CD4-positive, alpha-beta T cell treated with Interleukin-1 beta for 1 hour (primary cell): Measurements from ENCODE around the gene NDUFS2.

Source experiments
- DNase-seq, 2 donors: peaks; one replicate each; pipeline ENCODE4 v3.0.0-alpha.2; 2020 to 2022

Gene NDUFS2

GRCh38 chr1:161172776-161173376, 29.3 kb upstream of the NDUFS2 start:
- DNase-seq, result no peak

- DNase-seq, result no peak
Observed at GRCh38 chr1:161173711-161174110, 28.5 kb upstream of the NDUFS2 start.

- DNase-seq, result no peak
Observed at GRCh38 chr1:161174911-161175310, 27.3 kb upstream of the NDUFS2 start.

DNA sequence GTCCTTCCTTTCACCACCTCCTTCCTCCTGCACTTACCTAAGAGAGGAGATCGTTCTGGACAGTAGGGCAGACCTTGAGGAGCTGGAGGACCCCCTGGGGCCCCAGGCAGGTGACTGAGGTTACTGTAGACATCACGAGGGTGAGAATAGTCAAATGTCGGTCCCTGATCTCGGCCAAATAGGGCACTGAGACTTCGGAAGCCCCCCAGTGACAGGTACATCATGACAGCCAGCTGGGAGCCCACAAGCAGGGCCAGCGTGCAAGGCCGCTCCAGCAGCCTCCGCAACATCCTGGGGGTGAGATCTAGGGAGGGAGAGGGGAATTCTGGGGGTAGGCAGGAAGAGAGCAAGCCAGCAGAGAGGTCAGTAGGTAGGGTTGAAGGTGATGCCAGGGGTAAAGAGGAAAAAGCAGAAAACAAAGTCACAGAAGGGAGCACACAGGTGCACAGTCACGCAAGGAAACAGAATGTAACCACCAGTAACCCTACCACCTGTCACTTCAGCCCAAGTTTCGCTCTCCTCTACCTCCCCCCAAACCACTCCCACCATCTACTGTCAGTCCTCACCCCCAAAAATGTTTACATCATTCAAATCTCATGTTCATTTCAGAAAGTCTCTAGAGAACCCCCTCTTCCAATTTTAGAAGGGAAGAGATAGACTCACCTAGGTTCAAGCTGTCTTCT, 26.3 kb upstream of the NDUFS2 start:
- no peak for DNase-seq

DNA sequence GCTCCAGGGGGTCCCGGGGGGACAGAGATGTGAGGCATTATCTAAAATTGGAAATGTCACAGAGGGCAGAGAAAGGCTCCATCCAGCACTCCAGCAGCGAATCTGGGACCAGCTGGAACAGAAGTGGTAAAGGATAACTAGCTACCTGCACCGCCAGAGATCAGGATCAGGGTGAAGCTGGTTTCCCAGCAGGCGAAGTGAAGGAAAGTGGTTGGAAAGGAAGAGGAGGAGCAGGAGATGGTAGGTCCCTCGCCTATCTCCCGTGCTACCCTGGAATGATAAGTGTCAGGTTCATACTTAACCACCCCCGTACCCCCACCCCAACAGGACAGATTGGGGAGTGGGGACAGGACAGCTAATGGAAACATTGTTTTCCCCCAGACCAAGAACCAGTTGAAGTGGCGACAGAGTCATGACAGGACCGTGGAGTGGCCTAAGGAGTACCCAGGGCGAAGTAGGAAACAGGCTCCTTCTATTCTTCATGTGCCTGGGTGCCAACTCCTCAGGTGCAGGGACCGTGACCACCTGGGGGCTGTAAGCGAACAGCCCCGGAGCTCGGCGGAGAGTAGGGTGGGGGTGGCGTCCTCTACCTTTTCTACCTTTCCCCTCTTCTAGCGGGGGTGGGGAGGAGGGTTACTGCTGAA, 25.6 kb upstream of the NDUFS2 start:
- DNase-seq, result no peak

DNA sequence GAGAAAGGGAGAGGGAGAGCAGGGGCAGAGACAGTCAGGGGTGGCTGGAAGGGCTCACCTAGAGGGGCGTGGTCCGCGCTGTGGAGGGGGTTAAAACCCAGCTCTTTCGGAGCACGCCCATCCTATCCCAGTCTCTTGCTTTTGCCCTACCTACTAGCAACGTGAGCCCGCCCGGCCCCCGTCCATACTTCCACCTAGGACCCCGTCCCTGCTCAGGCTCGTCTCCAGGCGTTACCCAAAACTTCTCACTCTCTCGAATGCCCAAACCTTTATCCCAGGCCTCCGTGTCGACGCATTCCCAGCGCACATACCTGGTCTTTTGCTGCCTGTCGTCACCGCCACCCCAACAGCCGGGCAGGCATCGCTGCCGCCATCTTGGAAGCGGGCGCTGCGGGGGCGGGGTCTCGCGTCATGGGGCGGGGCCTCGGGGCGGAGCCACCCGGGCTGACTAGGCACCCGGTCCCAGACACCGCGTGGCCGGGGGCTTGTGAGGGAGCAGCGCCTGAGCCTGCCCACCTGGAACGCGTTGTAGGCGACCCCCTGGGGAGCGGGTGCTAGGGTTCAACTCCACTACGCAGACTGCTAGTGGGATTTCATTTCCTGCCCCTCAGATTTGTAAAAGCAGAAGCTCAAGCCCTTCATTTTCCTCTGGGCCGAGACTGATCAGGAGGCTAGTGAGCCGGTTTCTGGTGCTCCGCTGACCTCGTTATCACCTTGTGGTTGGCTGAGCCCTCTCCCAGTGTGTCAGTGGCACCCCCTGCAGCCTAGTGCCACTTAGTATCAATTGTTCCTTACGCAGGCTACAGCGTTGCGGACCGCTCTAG, 24.8 kb upstream of the NDUFS2 start, which contains the start of gene B4GALT3:
TSS of gene B4GALT3 (minus strand) at position 396 of the 824 bp plus-strand sequence. CDS start 1,447 bp downstream, outside the sequence.
- DNase-seq, result peak; percentile 90 to 93

DNA sequence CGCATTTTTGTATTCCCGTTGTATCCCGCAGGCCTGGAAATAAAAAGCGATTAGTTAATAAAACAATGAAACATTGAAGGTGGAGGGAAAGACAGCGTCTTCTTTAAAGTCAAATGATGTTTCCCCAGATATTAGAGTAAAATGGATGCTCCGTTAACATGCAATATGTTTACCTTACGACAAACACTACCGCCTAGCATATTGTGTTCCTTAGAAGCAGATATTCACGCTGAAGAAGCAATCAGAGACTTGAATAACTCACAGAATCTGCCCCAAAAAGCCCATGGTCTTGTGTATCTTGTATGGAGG, 24.3 kb upstream of the NDUFS2 start:
- no peak for DNase-seq

DNA sequence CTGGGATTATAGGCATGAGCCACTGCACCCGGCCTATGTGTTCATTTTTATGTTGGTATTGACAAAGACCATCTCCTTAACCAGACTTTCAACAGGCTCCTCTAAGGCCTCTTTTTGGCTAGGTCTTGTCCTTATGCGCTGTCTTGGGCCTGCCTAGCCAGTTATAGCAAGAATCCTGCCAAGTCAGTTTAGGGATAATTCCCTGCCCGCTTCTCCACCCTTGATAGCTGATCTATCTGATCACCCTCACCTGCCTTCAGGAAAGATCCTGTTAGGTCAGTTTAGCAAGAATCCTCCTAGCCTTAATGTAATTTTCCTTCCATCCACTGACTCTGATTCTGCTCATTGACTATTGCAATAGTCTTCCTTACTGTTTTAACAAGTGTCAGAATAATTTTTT, 22.5 kb upstream of the NDUFS2 start:
- no peak for DNase-seq

DNA sequence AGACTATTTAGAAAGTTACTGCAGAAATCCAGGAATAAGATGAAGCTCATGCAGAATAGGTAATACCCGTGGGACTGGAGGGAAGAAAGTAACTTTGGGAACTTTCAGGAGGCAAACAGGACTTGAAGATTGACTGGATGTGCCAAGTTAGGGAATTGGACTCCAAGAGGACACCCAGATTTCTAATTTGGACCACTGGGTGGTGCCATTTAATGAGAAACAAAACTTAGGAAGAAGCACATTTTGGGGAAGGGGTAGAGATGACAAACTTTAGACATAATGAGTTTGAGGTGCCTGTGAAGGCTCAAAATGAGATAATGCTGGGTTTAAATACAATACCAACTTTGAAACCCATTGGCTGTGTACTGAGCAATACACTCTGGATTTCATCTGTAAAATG, 21.5 kb upstream of the NDUFS2 start:
- no peak for DNase-seq

GRCh38 chr1:161182214-161182613, 20.0 kb upstream of the NDUFS2 start:
- peak; percentile 68 to 74 for DNase-seq

DNA sequence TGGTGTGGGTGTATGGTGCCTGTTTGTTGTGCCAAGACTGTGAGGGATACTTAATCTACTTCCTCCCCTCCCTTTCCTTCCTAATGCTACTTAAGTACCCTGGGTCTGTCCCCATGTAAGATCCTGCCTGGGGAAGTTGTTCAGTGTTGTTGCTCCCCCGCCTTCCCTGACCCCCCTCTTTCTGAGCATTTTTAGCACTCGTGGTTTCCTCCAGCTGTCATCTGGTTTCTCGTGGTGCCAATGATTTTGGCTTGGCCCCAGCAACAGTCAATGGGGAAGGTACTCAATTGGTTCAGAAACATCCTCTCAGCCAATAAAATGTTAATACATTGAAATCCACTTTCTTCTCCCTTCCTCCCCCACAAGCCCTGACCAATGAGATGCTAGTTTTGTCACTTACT, 16.9 kb upstream of the NDUFS2 start:
- DNase-seq, result peak; percentile 87 to 91

DNA sequence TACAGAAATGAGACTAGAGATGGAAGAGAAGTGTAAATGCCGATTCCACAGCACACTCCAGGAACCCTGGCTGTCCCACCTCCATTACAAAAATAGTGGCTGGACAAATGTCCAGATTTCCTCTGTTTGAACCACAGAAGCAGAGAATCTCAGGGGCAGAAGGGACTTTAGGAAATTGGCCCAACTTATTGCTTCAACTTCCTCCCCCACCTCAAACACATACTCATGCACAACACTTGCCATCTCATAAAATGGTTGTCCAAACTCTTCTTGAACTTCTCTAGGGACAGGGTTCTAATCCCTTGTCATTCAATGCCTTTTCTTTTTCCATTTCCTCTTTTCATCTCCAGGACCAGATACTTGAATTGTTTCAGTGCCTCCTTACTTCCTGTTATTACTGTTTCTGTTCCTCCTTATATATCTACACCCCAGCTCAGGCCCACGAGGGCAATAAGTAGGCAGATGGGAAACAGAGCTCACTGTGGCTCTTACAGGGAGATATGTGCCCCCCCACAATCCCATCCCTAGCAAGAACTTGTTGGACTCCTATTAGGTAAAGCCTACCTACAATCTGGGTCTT, 16.3 kb upstream of the NDUFS2 start:
- peak in 1 of 2 donors; percentile 46 for DNase-seq

- DNase-seq, result no peak
Observed at GRCh38 chr1:161187311-161187710, 14.9 kb upstream of the NDUFS2 start.

DNA sequence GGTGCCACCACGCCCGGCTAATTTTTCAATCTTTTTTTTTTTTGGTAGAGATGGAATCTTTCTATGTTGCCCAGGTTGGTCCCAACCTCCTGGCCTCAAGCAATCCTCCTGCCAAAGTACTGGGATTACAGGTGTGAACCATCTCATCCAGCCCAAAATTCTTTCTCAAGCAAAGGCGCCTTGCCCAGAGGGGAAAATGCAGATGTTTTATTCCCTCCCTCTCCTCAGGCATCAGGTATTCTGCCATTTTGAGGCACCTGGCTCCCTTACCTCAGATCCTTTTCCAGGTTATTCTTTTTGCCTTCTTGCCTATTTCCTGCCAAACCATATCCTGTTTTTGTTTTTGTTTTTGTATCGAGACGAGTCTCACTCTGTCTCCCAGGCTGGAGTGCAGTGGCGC, 13.8 kb upstream of the NDUFS2 start:
- DNase-seq, result no peak

DNA sequence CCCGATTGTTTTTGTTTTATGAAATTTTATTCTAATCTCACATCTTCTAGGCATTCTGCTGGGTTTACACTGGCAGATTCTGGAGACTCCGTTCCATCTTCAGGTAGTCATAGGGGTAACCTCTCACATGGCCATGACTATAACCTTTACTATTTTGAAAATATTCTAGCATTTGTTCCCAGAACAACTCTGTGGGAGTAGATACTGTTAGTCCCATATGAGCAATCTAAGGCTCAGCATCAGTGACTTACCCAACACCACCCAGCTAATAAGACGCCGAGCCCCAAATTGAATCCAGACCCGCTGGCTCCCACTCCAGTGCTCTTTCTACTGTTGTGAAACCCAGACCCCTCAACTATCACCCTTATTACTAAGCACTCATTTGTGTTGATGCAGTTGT, 13.1 kb upstream of the NDUFS2 start:
- DNase-seq, result no peak

- DNase-seq, result no peak
Observed at GRCh38 chr1:161190962-161191521, 11.1 kb upstream of the NDUFS2 start.

- no peak for DNase-seq
Observed at GRCh38 chr1:161191971-161192370, 10.2 kb upstream of the NDUFS2 start.

- DNase-seq, result peak; percentile 78 to 81
Observed at GRCh38 chr1:161192476-161193465, 9.4 kb upstream of the NDUFS2 start.

GRCh38 chr1:161193561-161194235, 8.5 kb upstream of the NDUFS2 start:
- DNase-seq, result no peak

GRCh38 chr1:161195171-161195570, 7.0 kb upstream of the NDUFS2 start:
- DNase-seq, result no peak

GRCh38 chr1:161196111-161196510, 6.1 kb upstream of the NDUFS2 start:
- no peak for DNase-seq
